NCI-H446 (cell line): ENCODE data around the gene NUP153.
"Not testable (repeated sequence)": the region's sequence is repeated elsewhere in the genome, so short reads cannot be mapped to it uniquely, and the experiment has no call there.

Experiments used
- DNase-seq, 2 experiments: peaks; one replicate each; lab custom pipeline; 2025; lab: John Stamatoyannopoulos, UW

The NUP153 gene

GRCh38 chr6:17601386-17601703 lies 105.4 kb downstream of the NUP153 start:
- no peak for DNase-seq

- peak in 1 of 2 experiments; percentile 35 for DNase-seq
Measured at GRCh38 chr6:17600527-17601385, 106.0 kb downstream of the NUP153 start.

DNA sequence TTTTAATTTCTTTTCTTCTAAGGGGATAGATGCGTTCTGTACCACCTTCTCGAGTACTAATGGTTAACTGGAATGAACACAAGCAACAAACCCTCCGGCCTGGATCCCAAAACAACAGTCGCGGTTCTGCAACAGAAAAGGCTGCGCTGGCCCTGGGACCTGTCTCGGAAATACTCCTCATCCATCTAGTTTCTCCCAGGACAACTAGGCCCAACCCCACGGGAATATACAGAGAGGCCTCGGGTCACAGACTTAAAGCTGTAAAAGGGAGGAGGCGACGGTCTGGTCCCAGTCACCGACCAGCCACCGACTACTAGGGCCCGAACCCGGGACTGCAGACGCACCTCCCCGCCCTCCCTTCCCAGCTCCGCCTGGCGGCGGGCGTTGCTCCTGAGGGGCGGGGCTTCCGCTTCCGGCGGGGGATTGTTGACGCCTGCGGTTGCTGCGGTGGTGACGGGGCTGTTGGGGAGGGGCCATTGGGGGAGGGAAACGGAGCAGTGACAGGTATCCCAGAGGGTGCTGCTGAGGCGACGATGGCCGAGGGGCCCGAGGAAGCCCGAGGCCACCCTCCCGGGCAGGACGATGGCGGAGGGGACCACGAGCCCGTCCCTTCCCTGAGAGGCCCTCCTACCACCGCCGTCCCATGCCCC lies 106.7 kb downstream of the NUP153 start, which contains the start of gene FAM8A1:
FAM8A1 (plus strand) TSS at position 426 of the 650 bp plus-strand sequence; CDS start at position 534, 108 bp downstream.
- peak; percentile 84 to 91 for DNase-seq

DNA sequence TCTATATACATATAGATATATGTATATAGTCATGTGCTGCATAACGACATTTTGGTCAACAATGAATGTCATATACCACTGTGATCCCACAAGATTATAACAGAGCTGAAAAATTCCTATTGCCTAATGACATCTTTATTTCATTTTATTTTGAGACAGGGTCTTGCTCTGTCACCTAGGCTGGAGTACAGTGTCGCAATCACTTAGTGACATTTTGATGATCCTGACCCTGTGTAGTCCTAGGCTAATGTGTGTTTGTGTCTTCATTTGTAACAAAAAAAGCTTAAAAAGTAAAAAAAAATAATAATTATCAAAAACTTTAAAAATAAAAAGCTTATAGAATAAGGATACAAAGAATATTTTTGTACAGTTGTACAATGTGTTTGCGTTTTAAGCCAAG lies 110.6 kb downstream of the NUP153 start:
- DNase-seq = no peak

GRCh38 chr6:17593246-17593645 lies 113.5 kb downstream of the NUP153 start:
- DNase-seq = no peak

- no peak for DNase-seq
Measured at GRCh38 chr6:17591287-17591686, 115.4 kb downstream of the NUP153 start.

- DNase-seq = peak; percentile 42 to 79
Measured at GRCh38 chr6:17589406-17590096, 117.2 kb downstream of the NUP153 start.

DNA sequence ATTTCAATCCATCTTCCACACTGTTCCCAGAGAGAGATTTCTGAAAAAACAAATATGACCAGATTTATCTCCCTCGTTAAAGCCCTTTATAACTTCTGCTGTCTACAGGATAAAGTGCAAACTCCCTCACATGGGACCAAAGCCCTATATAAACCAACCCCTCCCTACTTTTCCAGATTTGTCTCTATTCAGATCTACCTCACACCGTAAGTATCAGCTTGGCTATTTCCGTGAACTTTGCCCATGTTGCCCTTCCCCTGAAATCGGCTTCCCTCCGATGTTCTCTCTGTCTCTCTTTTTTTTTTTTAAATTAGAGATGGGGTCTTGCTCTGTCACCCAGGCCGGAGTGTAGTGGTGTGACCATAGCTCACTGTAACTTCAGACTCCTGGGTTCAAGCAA lies 118.7 kb downstream of the NUP153 start:
- DNase-seq = no peak

GRCh38 chr6:17586623-17587022 lies 120.1 kb downstream of the NUP153 start:
- DNase-seq = not testable (repeated sequence)

DNA sequence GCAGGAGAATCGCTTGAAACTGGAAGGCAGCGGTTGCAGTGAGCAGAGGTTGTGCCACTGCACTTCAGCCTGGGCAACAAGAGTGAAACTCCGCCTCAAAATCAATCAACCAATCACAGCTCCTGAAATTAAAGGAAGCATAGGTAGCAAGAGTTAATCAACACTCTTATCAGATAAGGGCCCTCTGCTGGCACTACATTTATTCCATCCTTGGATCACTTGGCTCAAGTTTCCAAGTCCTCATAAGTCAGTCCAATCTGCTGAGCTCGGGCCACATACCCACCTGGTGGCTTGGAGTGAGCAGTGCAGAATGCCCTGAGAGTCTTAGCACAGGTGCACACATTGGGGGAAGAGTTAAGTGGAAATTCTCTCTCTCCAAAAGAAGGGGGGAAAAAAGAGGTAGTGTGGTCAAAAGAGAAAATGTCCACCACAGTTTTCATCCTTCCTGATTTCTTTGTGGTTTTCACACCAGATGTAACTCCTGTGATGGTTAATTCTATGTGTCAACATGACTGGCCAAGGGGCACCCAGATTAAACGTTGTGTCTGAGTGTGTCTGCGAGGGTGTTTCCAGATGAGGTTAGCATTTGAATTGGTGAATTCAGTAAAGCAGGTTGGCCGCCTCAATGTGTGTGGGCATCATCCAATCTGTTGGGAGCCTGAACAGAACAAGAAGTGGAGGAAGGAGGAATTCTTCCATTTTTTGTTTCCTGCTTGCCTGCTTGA lies 120.8 kb downstream of the NUP153 start:
- DNase-seq = no peak

GRCh38 chr6:17584241-17584803 lies 122.4 kb downstream of the NUP153 start:
- peak; percentile 84 to 87 for DNase-seq

GRCh38 chr6:17583811-17584210 lies 122.9 kb downstream of the NUP153 start:
- peak; percentile 65 to 66 for DNase-seq

GRCh38 chr6:17581282-17581681 lies 125.4 kb downstream of the NUP153 start:
- DNase-seq = not testable (repeated sequence)

DNA sequence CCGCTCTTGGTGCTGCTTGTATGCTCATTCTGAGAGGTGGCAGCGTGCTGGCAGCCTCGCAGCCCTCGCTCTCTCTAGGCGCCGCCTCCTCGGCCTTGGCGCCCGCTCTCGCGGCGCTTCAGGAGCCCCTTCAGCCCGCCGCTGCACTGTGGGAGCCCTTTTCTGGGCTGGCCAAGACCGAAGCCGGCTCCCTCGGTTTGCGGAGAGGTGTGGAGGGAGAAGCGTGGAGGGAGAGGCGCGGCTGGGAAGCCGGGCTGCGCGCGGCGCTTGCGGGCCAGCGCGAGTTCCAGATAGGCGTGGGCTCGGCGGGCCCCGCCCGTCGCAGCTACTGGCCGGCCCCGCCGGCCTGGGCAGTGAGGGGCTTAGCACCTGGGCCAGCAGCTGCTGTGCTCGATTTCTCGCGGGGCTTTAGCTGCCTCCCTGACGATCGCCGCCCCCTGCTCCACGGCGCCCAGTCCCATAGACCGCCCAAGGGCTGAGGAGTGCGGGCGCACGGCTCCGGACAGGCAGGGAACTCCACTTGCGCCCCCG lies 126.1 kb downstream of the NUP153 start:
- DNase-seq = no peak

- no peak for DNase-seq
Measured at GRCh38 chr6:17577059-17577458, 129.7 kb downstream of the NUP153 start.

GRCh38 chr6:17574866-17575560 lies 131.7 kb downstream of the NUP153 start:
- peak in 1 of 2 experiments; percentile 21 for DNase-seq

DNA sequence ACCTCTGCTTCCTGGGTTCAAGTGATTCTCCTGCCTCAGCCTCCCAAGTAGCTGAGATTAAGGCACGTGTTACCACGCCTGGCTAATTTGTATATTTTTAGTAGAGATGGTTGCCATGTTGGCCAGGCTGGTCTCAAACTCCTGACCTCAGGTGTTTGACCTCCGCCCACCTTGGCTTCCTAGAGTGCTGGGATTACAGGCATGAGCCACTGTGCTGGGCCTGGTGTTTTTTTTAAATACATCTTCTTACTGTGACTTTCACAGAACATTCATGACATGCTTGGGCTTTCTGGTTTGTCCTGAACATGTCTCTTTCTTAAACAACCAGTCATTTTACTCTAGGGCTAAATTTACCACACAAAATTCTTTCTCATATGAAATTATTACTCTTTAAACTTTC lies 141.3 kb downstream of the NUP153 start:
- no peak for DNase-seq
